ENCODE data around the gene MS4A8.
"Not testable (repeated sequence)": the region's sequence is repeated elsewhere in the genome, so short reads cannot be mapped to it uniquely, and the experiment has no call there.

MS4A8 gene, protein sequence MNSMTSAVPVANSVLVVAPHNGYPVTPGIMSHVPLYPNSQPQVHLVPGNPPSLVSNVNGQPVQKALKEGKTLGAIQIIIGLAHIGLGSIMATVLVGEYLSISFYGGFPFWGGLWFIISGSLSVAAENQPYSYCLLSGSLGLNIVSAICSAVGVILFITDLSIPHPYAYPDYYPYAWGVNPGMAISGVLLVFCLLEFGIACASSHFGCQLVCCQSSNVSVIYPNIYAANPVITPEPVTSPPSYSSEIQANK

DNA sequence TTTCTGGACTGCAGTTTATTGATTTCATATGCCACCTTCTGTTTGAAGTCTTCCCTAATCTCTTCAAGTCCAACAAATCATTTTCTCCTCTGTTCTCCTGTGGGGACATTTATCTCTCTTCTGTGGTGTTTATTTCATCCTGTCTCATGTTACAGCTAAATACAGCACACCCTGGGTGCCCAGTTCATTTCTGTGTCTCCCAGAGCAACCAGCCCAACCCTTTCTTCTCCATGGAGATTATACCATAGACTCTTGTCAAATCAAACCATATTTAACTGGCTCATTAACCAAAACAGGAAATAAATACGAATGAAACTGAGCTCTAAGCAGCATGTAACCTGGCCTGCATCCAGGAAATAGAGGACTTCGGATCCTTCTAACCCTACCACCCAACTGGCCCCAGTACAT is at the start of gene MS4A8:
Gene MS4A8, plus strand, starts transcription at position 329 of the 408 bp plus-strand sequence. CDS start 1,249 bp downstream, outside the sequence.
- no peak for DNase-seq

DNA sequence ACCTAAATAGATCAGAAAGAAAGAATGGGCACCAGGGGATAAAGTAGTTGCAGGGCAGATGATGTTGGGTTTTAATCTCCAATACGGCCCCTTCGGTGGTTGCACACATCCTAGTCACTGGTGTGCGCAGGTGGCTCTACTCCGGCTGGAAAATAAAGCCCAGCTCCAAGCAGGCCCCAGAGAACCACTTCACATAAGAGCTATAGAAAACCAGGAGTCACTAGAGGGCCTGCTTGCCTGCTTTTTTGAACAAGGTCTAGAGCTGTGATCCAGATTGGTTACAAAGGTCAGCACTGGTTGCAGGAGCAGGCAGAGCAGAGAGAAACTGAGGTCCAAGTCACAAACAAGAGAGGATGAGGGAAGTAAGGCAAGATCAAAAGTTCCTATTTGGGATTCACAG is 41.5 kb upstream of the MS4A8 start:
- DNase-seq, result no peak

DNA sequence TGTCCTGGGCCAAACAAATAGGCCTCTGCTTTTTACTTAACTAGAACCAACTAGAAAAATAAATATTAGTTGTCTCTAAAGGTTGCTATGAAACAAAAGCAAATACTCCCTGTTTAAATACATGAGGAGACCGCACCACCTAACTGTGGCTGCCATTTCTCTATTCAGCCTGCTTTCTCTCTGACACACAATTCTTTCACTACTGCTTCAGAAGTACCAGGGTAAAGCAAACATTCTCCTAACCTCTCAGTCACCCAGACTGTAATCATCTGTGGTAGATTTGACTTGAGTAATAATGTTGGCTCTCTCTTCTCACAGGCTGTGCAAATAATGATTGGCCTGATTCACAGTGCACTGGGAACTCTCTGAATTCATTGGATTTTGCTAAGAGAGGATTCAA is 41.0 kb upstream of the MS4A8 start:
- DNase-seq, result no peak

DNA sequence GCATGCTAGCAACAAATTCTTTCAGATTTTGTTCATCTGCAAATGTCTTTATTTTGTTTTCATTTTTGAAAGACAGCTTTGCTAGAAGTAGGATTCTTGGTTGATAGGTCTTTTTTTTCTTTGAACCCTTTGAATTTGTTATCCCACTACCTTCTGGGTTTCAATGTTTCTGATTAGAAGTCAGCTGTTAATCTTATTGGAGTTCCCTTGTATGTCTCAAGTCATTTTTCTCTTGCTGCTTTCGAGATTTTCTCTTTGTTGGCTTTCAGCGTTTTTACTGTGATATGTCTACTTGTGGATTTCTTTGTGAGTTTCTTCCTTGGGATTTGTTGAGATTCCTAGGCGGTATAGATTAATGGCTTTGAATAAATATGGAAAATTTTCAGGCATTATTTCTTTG is 27.2 kb upstream of the MS4A8 start:
- DNase-seq, result no peak

DNA sequence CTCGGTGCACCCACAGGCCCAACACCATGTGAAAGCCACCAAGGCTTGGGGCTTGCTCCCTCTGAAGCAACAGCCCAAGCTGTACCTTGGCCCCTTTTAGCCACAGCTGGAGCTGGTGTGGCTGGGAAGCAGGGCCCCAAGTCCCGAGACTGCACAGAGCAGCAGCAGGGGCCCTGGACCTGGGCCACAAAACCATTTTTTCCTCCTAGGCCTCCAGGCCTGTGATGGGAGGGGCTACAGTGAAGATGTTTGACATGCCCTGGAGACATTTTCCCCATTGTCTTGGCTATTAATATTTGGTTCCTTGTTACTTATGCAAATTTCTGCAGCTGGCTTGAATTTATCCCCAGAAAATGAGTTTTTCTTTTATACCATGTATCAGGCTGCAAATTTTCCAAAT is 21.2 kb upstream of the MS4A8 start:
- DNase-seq, result not testable (repeated sequence)

DNA sequence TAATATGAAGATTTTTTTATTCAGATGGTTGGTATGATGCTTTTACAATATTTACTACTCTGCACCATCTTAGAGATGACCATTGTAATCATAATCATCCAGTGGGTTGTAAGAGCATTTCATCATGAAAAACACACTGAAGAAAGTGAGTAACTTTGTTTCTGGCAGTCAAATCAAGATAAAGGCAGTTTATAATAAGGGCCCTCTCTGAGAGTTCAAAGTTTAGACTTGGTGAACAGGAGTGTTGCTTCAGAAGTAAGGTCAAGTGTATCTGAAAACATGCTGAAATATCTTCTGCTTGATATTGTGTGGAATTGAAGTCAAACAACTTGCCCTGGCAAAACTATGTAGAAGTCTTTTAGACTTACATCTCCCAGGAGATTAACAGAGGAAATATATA is 19.5 kb upstream of the MS4A8 start:
- DNase-seq, result no peak

DNA sequence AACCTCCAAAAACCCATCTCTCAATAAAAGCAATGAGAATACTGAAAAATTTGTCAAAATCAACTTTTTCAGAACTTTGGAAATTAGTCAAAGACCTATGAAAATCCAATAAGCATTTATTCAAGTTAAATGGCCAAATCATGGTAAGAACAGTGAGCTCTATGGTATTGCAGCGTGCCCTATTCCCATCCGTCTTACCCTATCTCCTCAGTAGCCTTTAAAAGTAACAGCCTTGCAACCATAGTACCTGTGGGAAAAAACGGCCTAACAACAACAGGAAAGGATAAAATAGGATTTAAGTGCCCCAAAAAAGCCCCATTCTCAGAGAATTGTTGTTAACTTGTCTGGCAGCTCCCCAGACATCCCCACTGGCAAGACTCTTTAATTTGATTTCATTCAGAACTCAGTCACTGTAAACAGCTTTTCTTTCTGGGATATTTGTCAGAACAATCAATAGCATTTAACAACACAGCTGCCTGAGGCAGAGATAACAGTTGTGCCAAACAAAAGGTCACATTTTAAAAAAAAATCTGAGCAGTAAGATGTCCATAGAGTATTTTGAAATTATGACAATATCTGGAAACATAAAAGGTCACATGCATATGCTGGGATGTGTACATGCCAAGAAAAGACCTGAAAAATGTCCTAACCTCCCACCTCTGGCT is 18.8 kb upstream of the MS4A8 start:
- DNase-seq, result no peak

DNA sequence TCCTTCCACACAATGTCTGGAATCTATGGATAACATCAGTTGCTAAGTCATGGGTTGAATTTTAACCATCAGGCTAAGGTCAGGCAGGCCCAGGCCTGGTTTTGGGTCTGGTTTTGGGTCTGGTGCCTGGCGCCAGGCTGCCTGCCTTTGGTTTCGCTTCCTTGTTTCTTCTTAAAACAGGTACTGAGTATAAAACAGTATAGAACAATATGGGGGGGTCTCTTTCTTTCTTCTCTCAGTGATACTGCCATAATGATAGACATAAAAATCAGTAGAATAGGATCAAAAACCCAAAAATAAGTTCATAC is 14.9 kb upstream of the MS4A8 start:
- not testable (repeated sequence) for DNase-seq

DNA sequence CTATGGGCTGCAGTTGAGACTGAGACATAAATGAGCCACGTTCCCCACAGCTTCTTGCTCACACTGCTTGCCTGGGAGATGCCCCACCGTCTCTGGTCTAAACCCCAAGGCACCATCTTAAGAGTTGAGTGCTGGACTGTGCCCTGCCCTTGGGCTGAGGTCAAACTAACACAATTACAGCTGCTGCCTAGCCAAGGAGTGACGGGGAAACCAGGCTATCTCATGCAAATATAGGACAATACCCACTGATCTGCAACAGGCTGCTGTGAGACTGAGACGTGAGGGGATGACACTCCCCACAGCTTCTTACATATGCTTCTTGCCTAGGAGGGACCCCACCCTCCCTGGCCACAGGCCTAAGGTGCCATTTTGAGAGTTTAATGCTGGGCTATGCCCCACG is 7.8 kb upstream of the MS4A8 start:
- no peak for DNase-seq

DNA sequence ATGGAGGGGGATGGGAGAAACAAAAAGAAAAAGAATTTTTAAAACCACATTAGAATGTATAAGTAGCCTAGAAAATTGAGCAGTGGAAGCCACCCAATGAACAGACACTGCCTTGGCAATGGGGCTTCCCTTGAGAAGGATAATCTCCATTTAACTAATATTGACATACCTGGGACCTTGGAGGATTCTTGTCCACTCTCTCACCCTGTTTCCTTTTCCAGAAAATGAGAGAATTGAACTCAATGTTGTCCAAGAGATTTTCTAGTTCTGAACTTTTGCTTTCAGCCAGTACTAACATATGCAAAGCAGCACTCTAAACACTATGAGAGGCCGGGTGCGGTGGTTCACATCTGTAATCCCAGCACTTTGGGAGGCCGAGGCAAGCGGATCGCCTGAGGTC is 524 bp downstream of the MS4A8 start:
- no peak for DNase-seq

DNA sequence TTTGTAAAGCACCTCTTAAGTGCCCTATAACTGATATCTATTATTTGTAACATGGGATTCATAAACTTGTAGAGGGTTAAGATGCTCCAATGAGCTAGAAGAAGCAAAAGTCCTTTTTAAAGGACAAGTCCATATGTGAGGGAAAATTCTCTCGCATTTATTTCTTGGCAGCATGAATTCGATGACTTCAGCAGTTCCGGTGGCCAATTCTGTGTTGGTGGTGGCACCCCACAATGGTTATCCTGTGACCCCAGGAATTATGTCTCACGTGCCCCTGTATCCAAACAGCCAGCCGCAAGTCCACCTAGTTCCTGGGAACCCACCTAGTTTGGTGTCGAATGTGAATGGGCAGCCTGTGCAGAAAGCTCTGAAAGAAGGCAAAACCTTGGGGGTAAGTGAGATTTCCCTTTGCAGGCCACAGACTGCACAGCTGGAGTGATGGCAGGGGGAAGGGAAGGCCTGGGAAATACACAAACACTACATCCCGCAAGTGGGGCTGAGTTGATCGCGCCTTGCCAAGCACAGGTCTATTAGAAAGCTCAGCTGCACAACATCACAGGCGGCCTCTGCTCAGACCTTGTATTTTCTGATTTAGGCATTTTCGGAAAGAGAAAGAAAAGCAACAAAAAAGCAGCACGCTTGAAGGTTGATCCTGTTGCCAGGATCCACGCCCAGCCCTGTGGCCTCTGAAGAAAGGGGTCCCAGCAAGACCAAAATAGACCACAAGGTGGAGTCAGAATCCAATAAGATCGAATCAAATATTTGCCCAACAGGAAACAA is 1.5 kb downstream of the MS4A8 start:
- no peak for DNase-seq

DNA sequence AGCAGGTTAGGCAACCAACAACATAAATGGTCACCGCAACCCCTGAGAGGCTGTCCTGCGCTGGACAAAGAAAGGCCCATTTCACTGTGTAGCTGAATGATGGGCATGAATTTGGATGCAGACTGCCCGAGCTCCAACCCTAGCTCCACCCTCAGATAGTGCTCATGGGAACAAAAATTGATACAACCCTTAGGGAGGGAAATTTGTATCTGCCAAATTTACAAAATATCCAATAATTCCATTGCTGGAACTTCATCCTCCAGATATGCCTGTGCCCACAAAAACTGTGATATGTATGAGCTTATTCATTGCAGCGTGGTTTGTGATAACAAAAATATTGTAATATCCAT is 2.0 kb downstream of the MS4A8 start:
- no peak for DNase-seq

DNA sequence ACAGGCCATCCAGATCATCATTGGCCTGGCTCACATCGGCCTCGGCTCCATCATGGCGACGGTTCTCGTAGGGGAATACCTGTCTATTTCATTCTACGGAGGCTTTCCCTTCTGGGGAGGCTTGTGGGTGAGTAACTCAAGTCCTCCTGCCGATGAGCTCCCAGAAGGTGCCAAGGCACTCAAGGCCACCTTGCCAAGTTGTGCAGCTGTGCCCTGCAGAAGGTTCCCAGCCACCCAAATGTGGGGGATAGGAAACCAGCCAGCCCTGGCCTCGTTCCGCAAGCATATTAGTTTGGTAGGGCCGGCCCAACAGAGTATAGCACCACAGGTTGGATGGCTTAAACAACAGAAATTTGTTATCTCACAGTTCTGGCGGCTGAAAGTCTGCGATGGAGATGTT is 4.0 kb downstream of the MS4A8 start:
- DNase-seq, result no peak

DNA sequence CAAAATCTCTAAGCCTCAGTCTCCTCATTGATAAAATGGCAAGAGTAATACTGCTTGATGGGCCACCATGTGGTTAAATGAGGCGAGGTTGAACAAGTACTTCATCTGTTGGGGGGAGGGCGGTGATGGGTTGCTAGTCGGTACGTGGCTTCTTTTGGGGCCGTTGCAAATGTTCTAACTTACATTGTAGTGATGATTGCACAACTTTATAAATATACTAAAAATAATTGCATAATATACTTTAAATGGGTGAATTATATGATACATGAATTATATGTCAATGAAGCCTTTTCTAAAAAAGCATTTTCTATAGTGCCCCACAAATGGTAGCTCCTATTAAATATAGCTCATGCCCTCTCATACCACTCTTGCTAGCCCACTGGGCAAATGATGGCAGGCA is 6.5 kb downstream of the MS4A8 start:
- DNase-seq, result no peak

DNA sequence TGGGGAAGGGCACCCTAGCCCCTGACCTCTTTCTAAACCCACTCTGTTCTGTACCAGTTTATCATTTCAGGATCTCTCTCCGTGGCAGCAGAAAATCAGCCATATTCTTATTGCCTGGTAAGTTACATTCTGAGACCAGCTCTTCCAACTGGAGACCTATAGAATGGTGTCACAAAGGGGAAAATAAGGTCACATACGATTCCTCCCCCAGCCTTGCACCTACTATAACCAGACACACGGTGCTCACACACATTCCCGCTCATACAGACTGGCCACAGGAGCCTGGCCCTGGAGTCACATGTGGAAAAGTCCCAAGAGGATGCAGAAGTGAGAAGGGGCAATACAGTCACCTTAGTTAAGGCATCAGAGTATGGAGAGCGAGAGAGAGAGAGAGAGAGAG is 7.5 kb downstream of the MS4A8 start:
- DNase-seq, result no peak

DNA sequence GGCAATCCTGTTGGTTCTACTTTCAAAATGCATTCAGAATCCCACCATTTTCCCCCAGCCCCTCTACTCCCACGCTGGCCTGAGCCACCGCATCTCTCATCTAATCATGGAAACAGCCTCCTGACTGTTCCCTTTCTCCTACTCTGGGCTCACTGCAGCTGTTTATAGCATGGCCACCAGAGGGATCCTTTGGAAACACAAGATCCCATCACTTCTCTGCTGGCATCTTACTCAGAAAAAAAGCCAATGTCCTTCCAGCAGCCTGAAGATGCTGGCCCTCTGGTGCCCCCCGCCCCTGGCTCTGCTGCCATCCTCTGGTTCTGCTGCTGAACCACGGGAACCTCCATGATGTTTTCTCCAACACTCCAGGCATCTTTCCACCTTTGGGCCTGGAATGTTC is 11.1 kb downstream of the MS4A8 start:
- no peak for DNase-seq

DNA sequence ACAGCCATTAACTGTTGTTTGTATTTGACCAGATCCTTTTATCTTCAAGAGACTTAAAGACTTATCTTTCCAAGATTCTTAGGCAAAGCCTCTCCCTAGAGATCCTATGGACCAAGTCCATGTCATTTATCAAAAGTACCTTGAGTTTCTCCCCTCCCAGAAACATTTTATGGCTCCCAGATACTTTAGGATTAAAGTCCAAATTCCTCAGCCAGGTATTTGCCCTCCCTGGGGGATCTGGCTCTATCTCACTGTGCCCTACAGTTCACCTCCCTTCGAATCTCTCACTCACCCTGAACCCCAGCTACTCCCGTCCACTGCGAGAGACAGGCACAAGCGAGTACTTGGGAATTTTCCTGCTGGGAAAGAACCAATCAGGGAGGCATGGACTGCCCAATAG is 11.9 kb downstream of the MS4A8 start:
- DNase-seq, result no peak

DNA sequence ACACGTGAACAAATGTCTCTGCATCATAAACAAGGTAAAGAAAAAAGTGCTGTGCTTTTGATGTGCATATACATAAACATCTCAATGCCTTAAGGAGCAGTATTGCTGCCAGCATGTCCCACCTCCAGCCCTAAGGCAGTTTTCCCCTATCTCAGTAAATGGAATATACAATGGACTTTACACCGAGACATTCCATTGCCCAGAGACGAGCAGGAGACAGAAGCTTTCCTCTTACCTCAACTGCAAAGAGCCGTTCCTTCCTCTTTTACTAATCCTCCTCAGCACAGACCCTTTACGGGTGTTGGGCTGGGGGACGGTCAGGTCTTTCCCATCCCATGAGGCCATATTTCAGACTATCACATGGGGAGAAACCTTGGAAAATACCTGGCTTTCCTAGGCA is 14.0 kb downstream of the MS4A8 start:
- not testable (repeated sequence) for DNase-seq

DNA sequence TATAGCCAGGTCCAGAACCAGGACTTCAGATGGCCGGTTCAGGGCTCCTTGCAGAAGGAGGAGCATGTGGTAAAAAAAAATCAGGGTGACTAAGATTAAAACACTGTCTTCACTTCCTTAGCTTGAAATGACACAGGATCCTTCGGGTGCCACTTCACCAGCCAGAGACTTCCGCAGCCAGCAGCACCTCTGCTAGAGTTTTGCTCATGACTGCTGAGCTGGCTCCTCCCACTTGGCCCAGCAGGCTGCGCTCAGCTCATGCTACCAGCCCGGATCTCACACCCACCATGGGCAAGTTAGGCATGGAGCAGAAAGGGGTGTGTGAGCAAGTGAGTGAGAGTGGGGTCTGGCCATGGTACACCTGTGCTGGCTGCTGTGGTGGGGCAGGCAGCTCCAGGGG is 18.5 kb downstream of the MS4A8 start:
- DNase-seq, result no peak

DNA sequence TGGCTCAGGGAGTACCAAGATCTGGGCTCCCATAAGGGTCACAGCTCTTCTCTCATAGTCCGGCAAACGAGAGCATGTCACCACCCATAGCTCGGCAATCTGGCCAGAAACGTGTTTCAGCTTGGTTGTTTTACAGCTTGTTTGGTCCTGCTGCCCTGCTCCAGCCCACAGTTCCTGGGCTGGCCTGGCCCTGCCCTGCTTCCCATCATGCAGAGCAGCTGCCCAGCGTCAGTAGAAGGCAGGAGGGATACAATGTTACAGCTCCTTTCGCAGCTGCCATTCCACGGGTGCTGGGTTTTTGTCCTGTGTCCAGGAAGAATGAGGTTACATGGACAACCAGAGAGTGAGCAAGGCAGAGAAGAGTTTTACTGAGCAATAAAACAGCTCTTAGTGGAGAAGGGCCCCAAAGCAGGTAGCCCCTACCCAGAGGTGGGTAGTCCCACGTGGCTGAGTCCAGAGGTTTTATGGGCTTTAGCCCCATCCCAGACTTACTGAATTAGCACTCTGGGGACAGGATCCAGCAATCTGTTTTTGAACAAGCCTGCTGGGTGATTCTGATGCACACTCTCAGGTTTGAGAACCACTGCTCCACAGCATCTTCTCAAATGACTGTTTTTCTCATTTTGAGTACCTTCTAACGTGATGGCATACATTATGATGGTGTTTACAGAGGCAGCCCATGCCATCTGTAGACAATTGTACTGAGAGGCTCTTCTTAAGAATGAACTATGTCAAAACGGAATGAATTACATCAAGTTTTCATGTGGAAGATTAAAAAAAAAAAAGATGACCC is 19.3 kb downstream of the MS4A8 start:
- DNase-seq, result no peak

DNA sequence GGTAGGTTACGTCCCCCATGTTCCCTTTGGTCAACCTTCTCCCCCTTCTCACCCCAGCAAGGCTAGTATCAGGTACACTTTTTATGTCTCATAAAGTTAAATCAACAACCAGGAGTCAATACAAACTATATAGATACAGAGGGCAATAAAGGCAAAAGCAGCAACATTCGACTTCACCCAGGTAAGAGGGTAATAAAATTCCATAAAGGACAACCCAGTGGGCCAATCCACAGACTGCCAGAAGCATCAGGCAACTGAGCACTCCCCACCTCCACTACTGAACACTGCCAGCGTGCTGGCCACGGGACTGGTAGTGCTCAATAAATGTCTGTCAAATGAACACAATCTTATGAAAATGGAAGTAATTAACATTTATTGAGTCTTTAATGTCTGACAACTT is 20.0 kb downstream of the MS4A8 start:
- no peak for DNase-seq

DNA sequence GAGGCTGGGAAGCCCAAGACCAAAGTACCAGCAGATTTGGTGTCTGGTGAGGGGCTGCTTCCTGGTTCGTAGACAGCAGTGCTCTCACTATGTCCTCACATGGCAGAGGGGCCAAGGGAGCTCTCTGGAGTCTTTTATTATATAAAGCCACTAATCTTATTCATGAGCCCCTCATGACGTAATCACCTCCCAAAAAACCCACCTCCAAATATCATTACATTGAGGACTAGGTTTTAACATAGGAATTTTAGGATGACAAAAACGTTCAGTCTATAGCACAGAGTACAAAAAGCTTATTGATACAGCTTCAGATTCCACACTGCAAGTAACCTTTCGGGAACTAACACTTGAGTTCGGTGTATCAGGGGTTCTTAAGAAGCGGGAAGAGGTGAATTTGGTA is 21.0 kb downstream of the MS4A8 start:
- DNase-seq, result no peak

DNA sequence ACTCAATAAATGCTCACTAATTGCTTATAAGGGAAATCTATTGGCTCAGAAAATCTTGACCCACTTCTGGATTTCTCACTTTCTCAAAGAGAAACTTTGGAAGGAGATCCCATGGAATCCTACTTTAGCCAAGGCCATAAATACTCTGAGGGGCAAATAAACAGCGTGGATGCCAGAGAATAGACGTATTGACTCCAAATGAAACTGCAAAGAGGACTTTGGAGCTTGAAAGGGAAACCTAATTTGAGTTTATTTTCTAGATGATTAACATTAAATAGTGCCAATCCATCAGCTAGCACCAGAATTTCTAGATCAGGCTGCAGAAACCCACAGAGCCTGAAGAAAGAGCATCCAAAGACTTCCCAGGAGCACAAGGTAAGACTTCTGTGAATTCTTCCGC is 25.0 kb downstream of the MS4A8 start, which contains the start of gene MS4A18:
Gene MS4A18, plus strand, starts transcription at position 301 of the 400 bp plus-strand sequence.
- DNase-seq, result no peak

DNA sequence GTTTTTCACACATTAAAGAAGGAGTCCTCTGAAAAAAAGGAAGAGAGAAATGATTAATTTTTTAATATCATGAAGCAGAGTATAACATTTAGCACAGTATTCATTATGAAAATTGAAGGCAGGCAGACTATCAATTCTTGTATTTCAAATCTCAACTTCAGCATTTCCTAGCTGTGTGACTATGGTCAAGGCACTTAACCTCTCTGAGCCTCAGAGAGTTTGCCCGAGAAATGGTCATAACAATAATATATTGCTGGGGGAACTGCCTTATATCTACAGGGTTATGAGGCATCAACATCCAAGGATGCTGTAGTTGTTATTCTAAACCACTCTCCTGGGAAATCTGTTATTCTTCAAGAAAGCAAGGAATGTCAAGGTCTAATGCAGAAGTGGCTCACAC is 26.2 kb downstream of the MS4A8 start:
- no peak for DNase-seq

Data from stimulated activated naive CD4-positive, alpha-beta T cell (primary cell).